ENCODE data around the gene PRKAR2A. TPM values are rescaled to one million over a fixed set of nuclear protein-coding genes. Genes with fewer than 3 reads are reported as not detected.
A peak's percentile ranks its signal among the peaks of the same experiment; 100 is the strongest.
"Not testable (repeated sequence)": the region's sequence is repeated elsewhere in the genome, so short reads cannot be mapped to it uniquely, and the experiment has no call there.

Gene PRKAR2A
- total RNA-seq, 6 experiments from 2014 or later, result 21.9 to 31.1 (median 27.2) TPM

GRCh38 chr3:48782046-48782445 lies 65.6 kb downstream of the PRKAR2A start:
- Histone ChIP-seq H3K4me1 (no peaks in the 10 kb centered on the region), H3K4me3 (no peak overlapping the region), H3K9me3 (no peaks in the 10 kb centered on the region), H3K27me3 (no peaks in the 10 kb centered on the region), H3K27ac (no peak overlapping the region), H3K36me3 (peaks cover 0 to 21% (median 2%) of the 10 kb centered on the region in 4 donors)
- intact Hi-C loops (cut with DNase I), result no loop called here
- no peak for TF ChIP-seq CTCF (IDR thresholded peaks at IDR 0.05)
- TF ChIP-seq POLR2A (IDR thresholded peaks at IDR 0.05), result no peak
- ATAC-seq (peak; percentile 72 to 84 (median 74)), DNase-seq (no peak)

GRCh38 chr3:48778565-48778964 lies 69.1 kb downstream of the PRKAR2A start:
- H3K36me3 ChIP-seq, result peaks cover 0 to 14% (median 0%) of the 10 kb centered on the region in 4 donors
- H3K9me3 ChIP-seq; H3K27me3 ChIP-seq; H3K4me1 ChIP-seq; ATAC-seq; H3K27ac ChIP-seq; intact Hi-C loops (cut with DNase I); DNase-seq; H3K4me3 ChIP-seq: not testable (repeated sequence)
- WGBS (ENCODE audit: insufficient coverage, low coverage, low lambda C conversion rate, missing lambda C conversion rate), result 96% methylated on average over 7 of the region's 8 CpGs

- no peak overlapping the region for H3K27ac ChIP-seq
- intact Hi-C loops (cut with DNase I), result no loop called here
- 83% methylated on average over 4 of the region's 4 CpGs for WGBS (ENCODE audit: insufficient coverage, low coverage, low lambda C conversion rate, missing lambda C conversion rate)
Measured at GRCh38 chr3:48776854-48777253, 70.8 kb downstream of the PRKAR2A start.

GRCh38 chr3:48770192-48770502 lies 77.5 kb downstream of the PRKAR2A start:
- Histone ChIP-seq H3K4me3 (no peak overlapping the region), H3K9me3 (no peaks in the 10 kb centered on the region), H3K36me3 (peaks cover 0 to 28% (median 5%) of the 10 kb centered on the region in 4 donors), H3K27ac (no peak overlapping the region), H3K4me1 (no peaks in the 10 kb centered on the region), H3K27me3 (no peaks in the 10 kb centered on the region)
- TF ChIP-seq CTCF (IDR thresholded peaks at IDR 0.05), result no peak
- no peak for TF ChIP-seq POLR2A (IDR thresholded peaks at IDR 0.05)
- DNase-seq (no peak), ATAC-seq (no peak)
- WGBS (ENCODE audit: insufficient coverage, low coverage, low lambda C conversion rate, missing lambda C conversion rate), result 74% methylated on average over 4 of the region's 4 CpGs
- intact Hi-C loops (cut with DNase I), result no loop called here

More at GRCh38 chr3:48776854-48777253, 70.8 kb downstream of the PRKAR2A start:
- Histone ChIP-seq H3K36me3 (peaks cover 0 to 15% (median 2%) of the 10 kb centered on the region in 4 donors), H3K9me3 (no peaks in the 10 kb centered on the region), H3K27me3 (no peaks in the 10 kb centered on the region), H3K4me3 (no peak overlapping the region), H3K4me1 (no peaks in the 10 kb centered on the region)
- TF ChIP-seq CTCF (IDR thresholded peaks at IDR 0.05) (no peak), POLR2A (IDR thresholded peaks at IDR 0.05) (no peak)
- ATAC-seq, result no peak
- no peak for DNase-seq

GRCh38 chr3:48765376-48765775 lies 82.3 kb downstream of the PRKAR2A start:
- H3K4me1 ChIP-seq, result no peaks in the 10 kb centered on the region
- ATAC-seq (peak; percentile 72 to 87 (median 80)), DNase-seq (no peak)
- no peaks in the 10 kb centered on the region for H3K9me3 ChIP-seq
- no peak overlapping the region for H3K27ac ChIP-seq
- 71% methylated on average over 1 of the region's 1 CpG for WGBS (ENCODE audit: insufficient coverage, low coverage, low lambda C conversion rate, missing lambda C conversion rate)
- H3K4me3 ChIP-seq, result no peak overlapping the region
- intact Hi-C loops (cut with DNase I), result no loop called here
- peaks cover 0 to 26% (median 5%) of the 10 kb centered on the region in 4 donors for H3K36me3 ChIP-seq
- no peaks in the 10 kb centered on the region for H3K27me3 ChIP-seq
- TF ChIP-seq POLR2A (IDR thresholded peaks at IDR 0.05) (no peak), CTCF (IDR thresholded peaks at IDR 0.05) (peak; percentile 29 to 48 (median 41))
